Skin of body (tissue), 1 donor: ENCODE results near the gene COL4A6. TPM values are rescaled to one million over a fixed set of nuclear protein-coding genes. Genes with fewer than 3 reads are reported as not detected.

ENCODE experiments used
- total RNA-seq: library from RNA; depleted of rRNA; stranded (reverse); fragments of >200 nt; gene quantifications from one replicate; pipeline ENCODE4 v1.2.3, GENCODE V29; 2014

The COL4A6 gene
- total RNA-seq, 1 donor from 2014 or later, result 7.3 TPM

Other genes starting within 250 kb of the COL4A6 start
- gene COL4A5, start 1.4 kb upstream of the COL4A6 start, total RNA-seq, result 76.4 TPM